OCI-LY3 (cell line): Measurements from ENCODE around the gene IL18R1.

Source experiments
- EZH2phosphoT487 ChIP-seq: fragments of 200-600 bp; shearing (Covaris generic); IDR thresholded peaks from 2 replicates; pipeline ENCODE4 v1.6.1; 2018; ENCODE audit warnings: antibody characterized with exemption, mixed run types, low read depth
- TF ChIP-seq, protein P1 (sequence below): fragments of 200-600, 300-600 bp; sonication (generic); IDR thresholded peaks from 2 replicates; pipeline ENCODE4 v1.5.1; 2014; ENCODE audit warnings: antibody characterized with exemption, low read length, low read depth

- TF ChIP-seq, protein P1, sequence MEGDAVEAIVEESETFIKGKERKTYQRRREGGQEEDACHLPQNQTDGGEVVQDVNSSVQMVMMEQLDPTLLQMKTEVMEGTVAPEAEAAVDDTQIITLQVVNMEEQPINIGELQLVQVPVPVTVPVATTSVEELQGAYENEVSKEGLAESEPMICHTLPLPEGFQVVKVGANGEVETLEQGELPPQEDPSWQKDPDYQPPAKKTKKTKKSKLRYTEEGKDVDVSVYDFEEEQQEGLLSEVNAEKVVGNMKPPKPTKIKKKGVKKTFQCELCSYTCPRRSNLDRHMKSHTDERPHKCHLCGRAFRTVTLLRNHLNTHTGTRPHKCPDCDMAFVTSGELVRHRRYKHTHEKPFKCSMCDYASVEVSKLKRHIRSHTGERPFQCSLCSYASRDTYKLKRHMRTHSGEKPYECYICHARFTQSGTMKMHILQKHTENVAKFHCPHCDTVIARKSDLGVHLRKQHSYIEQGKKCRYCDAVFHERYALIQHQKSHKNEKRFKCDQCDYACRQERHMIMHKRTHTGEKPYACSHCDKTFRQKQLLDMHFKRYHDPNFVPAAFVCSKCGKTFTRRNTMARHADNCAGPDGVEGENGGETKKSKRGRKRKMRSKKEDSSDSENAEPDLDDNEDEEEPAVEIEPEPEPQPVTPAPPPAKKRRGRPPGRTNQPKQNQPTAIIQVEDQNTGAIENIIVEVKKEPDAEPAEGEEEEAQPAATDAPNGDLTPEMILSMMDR, result no peak
- no peak for TF ChIP-seq EZH2phosphoT487
Measured at GRCh38 chr2:102321941-102322719, 33.5 kb upstream of the IL18R1 start.
